Effector memory CD4-positive, alpha-beta T cell (primary cell): ENCODE data around the gene FRRS1L.
A peak's percentile ranks its signal among the peaks of the same experiment; 100 is the strongest.

Source experiments
- DNase-seq, 3 donors: peaks; one replicate each; pipeline ENCODE4 v3.0.0-alpha.2; 2020
- H3K27ac ChIP-seq: 2 replicates; pipeline ENCODE4 v1.7.0; 2013; ENCODE audit warnings: mild to moderate bottlenecking, low read length, moderate library complexity; ENCODE audit not compliant: insufficient read depth, poor library complexity, severe bottlenecking
- H3K27me3 ChIP-seq: replicated peaks from 2 replicates; pipeline ENCODE4 v1.7.0; 2013; ENCODE audit warnings: mild to moderate bottlenecking, low read length; ENCODE audit not compliant: insufficient read depth, control insufficient read depth, poor library complexity, severe bottlenecking
- H3K36me3 ChIP-seq: 2 replicates; pipeline ENCODE4 v1.7.0; 2013; ENCODE audit warnings: mild to moderate bottlenecking, low read length, moderate library complexity; ENCODE audit not compliant: control insufficient read depth, insufficient read depth
- H3K4me1 ChIP-seq: 2 replicates; pipeline ENCODE4 v1.7.0; 2013; ENCODE audit warnings: low read length, mild to moderate bottlenecking; ENCODE audit not compliant: control insufficient read depth, insufficient read depth, poor library complexity, severe bottlenecking
- H3K4me3 ChIP-seq: 2 replicates; pipeline ENCODE4 v1.7.0; 2013; ENCODE audit warnings: low read length, low read depth, mild to moderate bottlenecking; ENCODE audit not compliant: insufficient read depth, poor library complexity, severe bottlenecking
- H3K9me3 ChIP-seq: 2 replicates; pipeline ENCODE4 v1.7.0; 2013; ENCODE audit warnings: mild to moderate bottlenecking, low read length, moderate library complexity; ENCODE audit not compliant: control insufficient read depth

The FRRS1L gene

GRCh38 chr9:109110329-109111021 is 56.6 kb downstream of the FRRS1L start:
- Histone ChIP-seq H3K27ac (peak overlapping the region; percentile 60), H3K9me3 (no peaks in the 10 kb centered on the region), H3K4me1 (peaks cover 32% of the 10 kb centered on the region), H3K36me3 (no peaks in the 10 kb centered on the region), H3K27me3 (no peaks in the 10 kb centered on the region), H3K4me3 (peak overlapping the region; percentile 16)
- DNase-seq: no peak

GRCh38 chr9:109109967-109110328 is 57.1 kb downstream of the FRRS1L start:
- peaks cover 32% of the 10 kb centered on the region for H3K4me1 ChIP-seq

GRCh38 chr9:109108318-109108717 is 58.7 kb downstream of the FRRS1L start:
- H3K4me3 ChIP-seq: no peak overlapping the region
- DNase-seq: no peak
- no peaks in the 10 kb centered on the region for H3K27me3 ChIP-seq
- no peaks in the 10 kb centered on the region for H3K9me3 ChIP-seq
- peaks cover 6% of the 10 kb centered on the region for H3K36me3 ChIP-seq
- H3K27ac ChIP-seq: no peak overlapping the region
- H3K4me1 ChIP-seq: peaks cover 32% of the 10 kb centered on the region

More at GRCh38 chr9:109109967-109110328, 57.1 kb downstream of the FRRS1L start:
- H3K27ac ChIP-seq: peak overlapping the region; percentile 60
- no peaks in the 10 kb centered on the region for H3K27me3 ChIP-seq
- no peak overlapping the region for H3K4me3 ChIP-seq
- H3K9me3 ChIP-seq: no peaks in the 10 kb centered on the region
- H3K36me3 ChIP-seq: no peaks in the 10 kb centered on the region
- DNase-seq: no peak

- Histone ChIP-seq H3K36me3 (peaks cover 6% of the 10 kb centered on the region), H3K4me3 (no peak overlapping the region), H3K4me1 (peaks cover 35% of the 10 kb centered on the region), H3K9me3 (no peaks in the 10 kb centered on the region), H3K27ac (peak overlapping the region; percentile 30), H3K27me3 (no peaks in the 10 kb centered on the region)
- no peak for DNase-seq
Measured at GRCh38 chr9:109107402-109108240, 59.4 kb downstream of the FRRS1L start.

DNA sequence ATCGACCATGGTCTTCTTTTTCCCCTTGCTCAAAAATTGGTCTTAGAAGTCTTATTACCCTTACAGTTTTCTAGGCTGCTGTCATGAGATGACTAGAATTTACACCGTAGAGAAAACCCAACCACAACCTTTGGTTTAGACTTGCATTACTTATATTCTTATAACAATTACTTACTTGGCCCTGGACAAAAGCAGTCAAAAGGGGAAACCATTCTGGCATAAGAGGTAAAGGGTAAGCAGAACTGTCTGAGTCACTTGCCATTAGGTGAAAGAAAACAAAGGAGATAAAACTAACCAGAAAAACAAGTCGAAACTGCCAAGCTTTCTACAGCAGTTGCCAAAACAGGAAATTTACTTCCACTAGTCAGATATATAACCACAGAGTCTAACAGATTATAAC is 65.2 kb downstream of the FRRS1L start:
- DNase-seq: no peak
- H3K4me3 ChIP-seq: peak overlapping the region; percentile 29
- peak overlapping the region; percentile 56 for H3K27ac ChIP-seq
- H3K4me1 ChIP-seq: peaks cover 17% of the 10 kb centered on the region
- no peaks in the 10 kb centered on the region for H3K9me3 ChIP-seq
- H3K27me3 ChIP-seq: no peaks in the 10 kb centered on the region
- H3K36me3 ChIP-seq: peaks cover 11% of the 10 kb centered on the region

- DNase-seq: no peak
- H3K9me3 ChIP-seq: no peaks in the 10 kb centered on the region
- H3K4me1 ChIP-seq: peaks cover 17% of the 10 kb centered on the region
- H3K27ac ChIP-seq: peak overlapping the region; percentile 56
- H3K27me3 ChIP-seq: no peaks in the 10 kb centered on the region
- peaks cover 11% of the 10 kb centered on the region for H3K36me3 ChIP-seq
- H3K4me3 ChIP-seq: peak overlapping the region; percentile 29
Measured at GRCh38 chr9:109101202-109101595, 65.8 kb downstream of the FRRS1L start.

GRCh38 chr9:109100543-109101201 is 66.4 kb downstream of the FRRS1L start:
- Histone ChIP-seq H3K9me3 (no peaks in the 10 kb centered on the region), H3K4me1 (peaks cover 17% of the 10 kb centered on the region), H3K36me3 (peaks cover 11% of the 10 kb centered on the region), H3K27me3 (no peaks in the 10 kb centered on the region), H3K27ac (peak overlapping the region; percentile 56), H3K4me3 (peak overlapping the region; percentile 29)
- no peak for DNase-seq

- no peak for DNase-seq
- Histone ChIP-seq H3K9me3 (no peaks in the 10 kb centered on the region), H3K4me1 (peaks cover 17% of the 10 kb centered on the region), H3K4me3 (no peak overlapping the region), H3K27ac (no peak overlapping the region), H3K27me3 (no peaks in the 10 kb centered on the region), H3K36me3 (peaks cover 16% of the 10 kb centered on the region)
Measured at GRCh38 chr9:109098960-109099308, 68.1 kb downstream of the FRRS1L start.

- no peak overlapping the region for H3K4me3 ChIP-seq
- H3K4me1 ChIP-seq: peaks cover 17% of the 10 kb centered on the region
- no peaks in the 10 kb centered on the region for H3K9me3 ChIP-seq
- no peaks in the 10 kb centered on the region for H3K27me3 ChIP-seq
- peaks cover 12% of the 10 kb centered on the region for H3K36me3 ChIP-seq
- H3K27ac ChIP-seq: no peak overlapping the region
- no peak for DNase-seq
Measured at GRCh38 chr9:109098171-109098959, 68.7 kb downstream of the FRRS1L start.
